ENCODE measurements around the gene ATAD5.

Gene ATAD5

GRCh38 chr17:30939051-30939689 is 107.4 kb downstream of the ATAD5 start:
- 97% methylated on average over 10 of the region's 13 CpGs for WGBS (ENCODE audit: insufficient coverage)
- ChIA-PET CTCF (no interaction called here), POLR2A (no interaction called here)
- Histone ChIP-seq H3K9me3 (ENCODE audit: control extremely low read depth in 1 of 5, control insufficient read depth in 4 of 5, insufficient read depth in 2 of 5, low read depth in 1 of 5, low read length in 4 of 5) (no peaks in the 10 kb centered on the region), H3K27ac (ENCODE audit: insufficient read depth in 1 of 2, low read depth in 1 of 2, low read length in 2 of 2, poor library complexity in 1 of 2, severe bottlenecking in 2 of 2) (no peak overlapping the region), H3K27me3 (replicated peaks in 2 of 5; ENCODE audit: control insufficient read depth in 4 of 5, insufficient read depth in 5 of 5, low read length in 4 of 5) (no peaks in the 10 kb centered on the region), H3K4me3 (ENCODE audit: control insufficient read depth in 1 of 7, extremely low read depth in 1 of 7, insufficient read depth in 4 of 7, low read depth in 2 of 7, low read length in 6 of 7) (no peak overlapping the region), H3K4me1 (ENCODE audit: control extremely low read depth in 1 of 4, control insufficient read depth in 4 of 4, insufficient read depth in 4 of 4, low read length in 3 of 4) (no peaks in the 10 kb centered on the region), H3K36me3 (ENCODE audit: control insufficient read depth in 4 of 4, insufficient read depth in 4 of 4, low read length in 3 of 4) (no peaks in the 10 kb centered on the region)
- DNase-seq = peak in 1 of 3 donors; percentile 12

GRCh38 chr17:30942308-30943079 is 110.7 kb downstream of the ATAD5 start:
- H3K36me3 ChIP-seq (ENCODE audit: control insufficient read depth in 4 of 4, insufficient read depth in 4 of 4, low read length in 3 of 4) = no peaks in the 10 kb centered on the region
- H3K4me3 ChIP-seq (ENCODE audit: control insufficient read depth in 1 of 7, extremely low read depth in 1 of 7, insufficient read depth in 4 of 7, low read depth in 2 of 7, low read length in 6 of 7) = no peak overlapping the region
- no peak overlapping the region for H3K27ac ChIP-seq (ENCODE audit: insufficient read depth in 1 of 2, low read depth in 1 of 2, low read length in 2 of 2, poor library complexity in 1 of 2, severe bottlenecking in 2 of 2)
- WGBS (ENCODE audit: insufficient coverage) = 20% methylated on average over 1 of the region's 4 CpGs
- CTCF ChIA-PET = no interaction called here
- no peak for DNase-seq
- POLR2A ChIA-PET = no interaction called here
- no peaks in the 10 kb centered on the region for H3K27me3 ChIP-seq (replicated peaks in 2 of 5; ENCODE audit: control insufficient read depth in 4 of 5, insufficient read depth in 5 of 5, low read length in 4 of 5)
- H3K9me3 ChIP-seq (ENCODE audit: control extremely low read depth in 1 of 5, control insufficient read depth in 4 of 5, insufficient read depth in 2 of 5, low read depth in 1 of 5, low read length in 4 of 5) = no peaks in the 10 kb centered on the region
- H3K4me1 ChIP-seq (ENCODE audit: control extremely low read depth in 1 of 4, control insufficient read depth in 4 of 4, insufficient read depth in 4 of 4, low read length in 3 of 4) = no peaks in the 10 kb centered on the region

All from common myeloid progenitor, CD34-positive (primary cell).